Fibroblast of lung (primary cell): ENCODE results near the gene SEMA5A. TPM values are rescaled to one million over a fixed set of nuclear protein-coding genes. Genes with fewer than 3 reads are reported as not detected.

Source experiments
- DNase-seq, 2 donors: peaks; one replicate each; pipeline versions ENCODE4 v3.0.0 to v3.0.0-alpha.2; 2010; ENCODE audit warnings: low read depth in 2 of 2
- H2AFZ ChIP-seq: 2 replicates; pipeline ENCODE4 v1.5.1; 2012; ENCODE audit warnings: low read length, control low read depth, inconsistent platforms
- H3K27ac ChIP-seq: 2 replicates; pipeline ENCODE4 v1.5.1; 2011; ENCODE audit warnings: low read length, control low read depth; ENCODE audit not compliant: insufficient read depth
- H3K27me3 ChIP-seq: 2 replicates; pipeline ENCODE4 v1.5.1; 2011; ENCODE audit warnings: mild to moderate bottlenecking, low read length; ENCODE audit not compliant: control insufficient read depth, insufficient read depth
- H3K36me3 ChIP-seq: 2 replicates; pipeline ENCODE4 v1.5.1; 2011; ENCODE audit warnings: low read length; ENCODE audit not compliant: control insufficient read depth, insufficient read depth
- H3K4me1 ChIP-seq: 2 replicates; pipeline ENCODE4 v1.5.1; 2011; ENCODE audit warnings: low read length; ENCODE audit not compliant: control insufficient read depth, insufficient read depth; ENCODE audit errors: extremely low read depth
- H3K4me2 ChIP-seq: 2 replicates; pipeline ENCODE4 v1.5.1; 2011; ENCODE audit warnings: low read length, control low read depth; ENCODE audit not compliant: insufficient read depth; ENCODE audit errors: extremely low read depth
- H3K4me3 ChIP-seq, 4 experiments: fragments of 200-600 bp in 1 of 4; sonication (generic) in 1 of 4; replicated peaks in 1 of 4; 2 replicates each; pipeline ENCODE4 v1.5.1; 2011 to 2016; ENCODE audit warnings: low read length in 4 of 4, low read depth in 3 of 4, mild to moderate bottlenecking in 3 of 4, control low read depth in 2 of 4, inconsistent platforms in 1 of 4, mixed read lengths in 1 of 4; ENCODE audit not compliant: insufficient read depth in 1 of 4; ENCODE audit errors: control extremely low read depth in 1 of 4
- H3K79me2 ChIP-seq: 2 replicates; pipeline ENCODE4 v1.5.1; 2012; ENCODE audit warnings: mild to moderate bottlenecking, low read length, inconsistent platforms; ENCODE audit not compliant: control insufficient read depth, insufficient read depth
- H3K9ac ChIP-seq: 2 replicates; pipeline ENCODE4 v1.5.1; 2011; ENCODE audit warnings: mild to moderate bottlenecking, low read length, control low read depth; ENCODE audit not compliant: insufficient read depth
- H3K9me3 ChIP-seq: 2 replicates; pipeline ENCODE4 v1.5.1; 2012; ENCODE audit warnings: low read depth, low read length; ENCODE audit not compliant: control insufficient read depth, insufficient read depth
- H4K20me1 ChIP-seq: 2 replicates; pipeline ENCODE4 v1.5.1; 2011; ENCODE audit warnings: low read length; ENCODE audit not compliant: control insufficient read depth, insufficient read depth; ENCODE audit errors: extremely low read depth
- EZH2 ChIP-seq: IDR thresholded peaks from 2 replicates; pipeline ENCODE4 v1.5.1; 2012; ENCODE audit warnings: low read length, control low read depth, mild to moderate bottlenecking; ENCODE audit errors: missing control alignments
- polyA plus RNA-seq, 2 donors: library from polyadenylated mRNA; depleted of rRNA in 1 of 2; stranded (reverse) in 1 of 2; unstranded in 1 of 2; fragments of >200 nt; gene quantifications; 2 replicates each; pipeline ENCODE4 v1.2.1, GENCODE V29; 2011 to 2012; ENCODE audit warnings: missing spikeins in 1 of 2
- total RNA-seq: library from RNA; depleted of rRNA; stranded (reverse); fragments of >200 nt; gene quantifications from 2 replicates; pipeline ENCODE4 v1.2.1, GENCODE V29; 2014
- TF ChIP-seq, protein P1 (sequence below), 2 donors: IDR thresholded peaks in 1 of 2; conservative IDR thresholded peaks in 1 of 2; 1 replicate in 1 of 2; 2 replicates in 1 of 2; pipeline ENCODE4 v1.5.1; 2011 to 2012; ENCODE audit warnings: low read length in 2 of 2, control low read depth in 1 of 2, inconsistent platforms in 1 of 2, low read depth in 1 of 2, mild to moderate bottlenecking in 1 of 2

The SEMA5A gene
- total and polyA plus RNA-seq, 2 donors (not counting 1 experiment from before 2014, with no cell fraction given), result 30.6 to 49.0 TPM

DNA sequence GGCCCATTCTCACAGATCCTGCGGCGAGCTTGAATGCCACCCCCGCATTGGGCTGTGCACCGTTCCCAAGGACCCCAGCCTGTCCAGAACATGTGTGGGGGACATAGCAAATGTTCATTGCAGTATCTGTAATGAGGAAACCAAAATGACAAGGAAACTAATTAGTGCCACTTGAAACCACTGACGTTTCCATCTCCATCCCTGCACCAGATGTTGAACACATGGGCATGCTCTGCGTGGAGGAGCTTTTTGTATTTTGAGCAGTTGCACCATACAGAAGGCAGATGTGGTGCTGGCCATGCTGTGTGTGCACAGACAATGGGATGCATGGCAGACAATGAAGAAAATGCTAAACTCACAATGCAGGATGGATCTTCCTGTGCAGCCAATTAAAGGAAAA lies 437.7 kb downstream of the SEMA5A start:
- TF ChIP-seq EZH2, result no peak
- TF ChIP-seq, protein P1, sequence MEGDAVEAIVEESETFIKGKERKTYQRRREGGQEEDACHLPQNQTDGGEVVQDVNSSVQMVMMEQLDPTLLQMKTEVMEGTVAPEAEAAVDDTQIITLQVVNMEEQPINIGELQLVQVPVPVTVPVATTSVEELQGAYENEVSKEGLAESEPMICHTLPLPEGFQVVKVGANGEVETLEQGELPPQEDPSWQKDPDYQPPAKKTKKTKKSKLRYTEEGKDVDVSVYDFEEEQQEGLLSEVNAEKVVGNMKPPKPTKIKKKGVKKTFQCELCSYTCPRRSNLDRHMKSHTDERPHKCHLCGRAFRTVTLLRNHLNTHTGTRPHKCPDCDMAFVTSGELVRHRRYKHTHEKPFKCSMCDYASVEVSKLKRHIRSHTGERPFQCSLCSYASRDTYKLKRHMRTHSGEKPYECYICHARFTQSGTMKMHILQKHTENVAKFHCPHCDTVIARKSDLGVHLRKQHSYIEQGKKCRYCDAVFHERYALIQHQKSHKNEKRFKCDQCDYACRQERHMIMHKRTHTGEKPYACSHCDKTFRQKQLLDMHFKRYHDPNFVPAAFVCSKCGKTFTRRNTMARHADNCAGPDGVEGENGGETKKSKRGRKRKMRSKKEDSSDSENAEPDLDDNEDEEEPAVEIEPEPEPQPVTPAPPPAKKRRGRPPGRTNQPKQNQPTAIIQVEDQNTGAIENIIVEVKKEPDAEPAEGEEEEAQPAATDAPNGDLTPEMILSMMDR (conservative IDR thresholded peaks at IDR 0.05 in 1 of 2, IDR thresholded peaks at IDR 0.05 in 1 of 2; ENCODE audit: low read depth in 1 of 2, low read length in 2 of 2), result no peak
- no peak overlapping the region for H3K9ac ChIP-seq
- no peak overlapping the region for H2AFZ ChIP-seq
- H4K20me1 ChIP-seq, result no peaks in the 10 kb centered on the region
- peak in 1 of 2 donors; percentile 56 for DNase-seq
- H3K4me1 ChIP-seq, result peaks cover 3% of the 10 kb centered on the region
- no peaks in the 10 kb centered on the region for H3K9me3 ChIP-seq
- no peak overlapping the region for H3K4me3 ChIP-seq
- H3K4me2 ChIP-seq, result no peak overlapping the region
- H3K79me2 ChIP-seq, result no peaks in the 10 kb centered on the region
- no peaks in the 10 kb centered on the region for H3K27me3 ChIP-seq
- no peak overlapping the region for H3K27ac ChIP-seq
- no peaks in the 10 kb centered on the region for H3K36me3 ChIP-seq

DNA sequence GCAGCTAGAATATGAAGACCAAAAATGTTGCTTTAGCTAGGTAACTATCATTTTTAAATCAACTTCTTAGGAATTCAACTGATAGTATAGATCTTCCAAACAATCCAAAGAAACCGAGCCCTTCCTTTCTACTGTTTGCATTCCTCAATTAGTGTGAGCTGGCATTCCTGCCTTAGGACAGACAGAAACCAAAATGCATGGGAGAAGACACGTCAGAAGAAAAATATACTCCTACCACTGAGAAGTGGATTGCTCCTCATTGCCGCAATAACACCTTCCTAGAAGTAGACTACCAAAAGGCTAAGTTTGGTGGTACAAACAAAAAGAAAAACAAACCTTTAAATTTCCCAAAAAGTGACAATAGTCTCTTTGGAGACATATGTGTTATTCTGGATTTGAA lies 440.0 kb downstream of the SEMA5A start:
- Histone ChIP-seq H3K4me3 (no peak overlapping the region), H3K9ac (no peak overlapping the region), H3K27ac (no peak overlapping the region), H3K79me2 (no peaks in the 10 kb centered on the region), H3K27me3 (no peaks in the 10 kb centered on the region), H3K4me1 (peaks cover 3% of the 10 kb centered on the region), H3K9me3 (no peaks in the 10 kb centered on the region), H3K4me2 (no peak overlapping the region), H2AFZ (no peak overlapping the region), H4K20me1 (no peaks in the 10 kb centered on the region), H3K36me3 (no peaks in the 10 kb centered on the region)
- TF ChIP-seq, protein P1 (conservative IDR thresholded peaks at IDR 0.05 in 1 of 2, IDR thresholded peaks at IDR 0.05 in 1 of 2; ENCODE audit: low read depth in 1 of 2, low read length in 2 of 2), result no peak
- TF ChIP-seq EZH2, result no peak
- DNase-seq, result peak in 1 of 2 donors; percentile 33

DNA sequence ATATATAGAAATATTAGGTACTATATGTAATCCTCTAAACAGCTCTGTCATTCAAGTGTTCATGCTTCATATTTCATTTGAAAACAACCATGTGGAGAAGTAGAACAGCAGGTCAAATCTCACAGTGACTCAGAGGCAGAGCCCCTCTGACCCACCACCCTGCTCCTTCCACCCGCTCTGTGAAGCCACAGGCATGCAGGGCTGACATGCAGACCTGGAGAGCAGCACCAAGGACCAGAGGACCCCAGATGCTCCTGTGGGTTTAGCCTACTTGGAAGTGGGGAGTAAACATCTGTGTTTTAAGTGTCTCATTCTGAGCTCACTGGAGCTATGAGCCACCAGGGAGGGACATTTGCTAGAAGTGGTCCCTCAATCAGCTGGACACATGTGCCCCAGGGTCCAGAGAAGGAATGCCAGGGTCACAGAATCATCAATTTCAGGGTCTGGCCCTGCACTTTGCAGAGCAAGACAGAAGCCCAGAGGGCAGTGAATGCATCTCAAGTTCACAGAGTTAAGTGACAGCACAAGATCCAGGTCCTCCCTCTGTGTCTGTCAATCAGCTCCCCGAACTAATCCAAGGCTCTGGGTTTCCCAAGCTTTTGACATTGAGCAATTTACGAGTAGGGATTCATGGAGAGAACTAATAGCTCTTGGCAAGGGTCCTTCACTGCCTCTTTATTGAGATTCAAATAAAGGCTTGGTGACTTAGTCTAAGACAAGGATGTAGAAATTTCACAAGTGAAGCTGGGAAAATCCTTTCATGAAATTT lies 441.1 kb downstream of the SEMA5A start:
- Histone ChIP-seq H3K36me3 (no peaks in the 10 kb centered on the region), H4K20me1 (no peaks in the 10 kb centered on the region), H3K4me1 (peaks cover 3% of the 10 kb centered on the region), H3K27me3 (no peaks in the 10 kb centered on the region), H3K9me3 (no peaks in the 10 kb centered on the region), H3K79me2 (no peaks in the 10 kb centered on the region), H3K4me2 (no peak overlapping the region), H3K27ac (no peak overlapping the region), H2AFZ (no peak overlapping the region), H3K4me3 (no peak overlapping the region), H3K9ac (no peak overlapping the region)
- TF ChIP-seq, protein P1 (conservative IDR thresholded peaks at IDR 0.05 in 1 of 2, IDR thresholded peaks at IDR 0.05 in 1 of 2; ENCODE audit: low read depth in 1 of 2, low read length in 2 of 2), result no peak
- TF ChIP-seq EZH2, result no peak
- peak; percentile 38 to 65 for DNase-seq
